ENCODE measurements around the gene PRSS27. TPM values are rescaled to one million over a fixed set of nuclear protein-coding genes. Genes with fewer than 3 reads are reported as not detected.
A peak's percentile ranks its signal among the peaks of the same experiment; 100 is the strongest.

Gene PRSS27
- total RNA-seq, 6 donors from 2014 or later, result 0.91 to 8.1 (median 1.8) TPM

GRCh38 chr16:2715064-2715463 lies 5.0 kb downstream of the PRSS27 start:
- Histone ChIP-seq H3K4me3 (no peak overlapping the region), H3K27me3 (peaks cover 0 to 3% (median 0%) of the 10 kb centered on the region in 4 donors), H3K4me1 (peaks cover 13 to 24% (median 21%) of the 10 kb centered on the region in 4 donors), H3K9me3 (no peaks in the 10 kb centered on the region), H3K36me3 (peaks cover 0 to 2% (median 0%) of the 10 kb centered on the region in 4 donors), H3K27ac (no peak overlapping the region)
- WGBS, 2 donors, result 33 to 36% methylated on average over 9 of the region's 9 CpGs
- no peak for ATAC-seq (ENCODE audit: low FRiP score in 2 of 2)
- no peak for DNase-seq
- TF ChIP-seq EP300 (IDR thresholded peaks at IDR 0.05), result no peak
- TF ChIP-seq POLR2AphosphoS5 (IDR thresholded peaks at IDR 0.05), result no peak
- TF ChIP-seq POLR2A (IDR thresholded peaks at IDR 0.05), result no peak
- TF ChIP-seq CTCF (IDR thresholded peaks at IDR 0.05), result no peak

- Histone ChIP-seq H3K4me1 (peaks cover 8 to 15% (median 12%) of the 10 kb centered on the region in 4 donors), H3K9me3 (no peaks in the 10 kb centered on the region), H3K27me3 (peaks cover 0 to 3% (median 0%) of the 10 kb centered on the region in 4 donors), H3K27ac (no peak overlapping the region), H3K4me3 (no peak overlapping the region), H3K36me3 (peaks cover 3 to 11% (median 5%) of the 10 kb centered on the region in 4 donors)
- TF ChIP-seq EP300 (IDR thresholded peaks at IDR 0.05) (no peak), POLR2AphosphoS5 (IDR thresholded peaks at IDR 0.05) (no peak), CTCF (IDR thresholded peaks at IDR 0.05) (no peak), POLR2A (IDR thresholded peaks at IDR 0.05) (no peak)
- WGBS, 2 donors, result 77 to 84% methylated on average over 24 to 25 of the region's 28 CpGs
- DNase-seq (peak in 1 of 2 donors; percentile 66), ATAC-seq (ENCODE audit: low FRiP score in 2 of 2) (no peak)
Observed at GRCh38 chr16:2713985-2714774, 5.8 kb downstream of the PRSS27 start.

GRCh38 chr16:2713523-2713922 lies 6.5 kb downstream of the PRSS27 start:
- no peak overlapping the region for H3K27ac ChIP-seq
- DNase-seq, result no peak
- no peak overlapping the region for H3K4me3 ChIP-seq
- H3K4me1 ChIP-seq, result peaks cover 6 to 8% (median 7%) of the 10 kb centered on the region in 4 donors
- no peaks in the 10 kb centered on the region for H3K9me3 ChIP-seq
- TF ChIP-seq POLR2AphosphoS5 (IDR thresholded peaks at IDR 0.05), result no peak
- TF ChIP-seq POLR2A (IDR thresholded peaks at IDR 0.05), result no peak
- TF ChIP-seq CTCF (IDR thresholded peaks at IDR 0.05), result no peak
- no peak for TF ChIP-seq EP300 (IDR thresholded peaks at IDR 0.05)
- peaks cover 3 to 18% (median 11%) of the 10 kb centered on the region in 4 donors for H3K36me3 ChIP-seq
- H3K27me3 ChIP-seq, result peaks cover 0 to 3% (median 0%) of the 10 kb centered on the region in 4 donors
- no peak for ATAC-seq (ENCODE audit: low FRiP score in 2 of 2)
- WGBS, 2 donors, result 17 to 57% methylated on average over 3 to 14 of the region's 14 CpGs

- Histone ChIP-seq H3K27me3 (peaks cover 0 to 3% (median 0%) of the 10 kb centered on the region in 4 donors), H3K27ac (no peak overlapping the region), H3K9me3 (no peaks in the 10 kb centered on the region), H3K4me1 (peaks cover 6 to 8% (median 7%) of the 10 kb centered on the region in 4 donors), H3K4me3 (no peak overlapping the region), H3K36me3 (peaks cover 10 to 28% (median 21%) of the 10 kb centered on the region in 4 donors)
- DNase-seq, result peak in 1 of 2 donors; percentile 70
- WGBS, 2 donors, result 77 to 85% methylated on average over 15 to 21 of the region's 21 CpGs
- TF ChIP-seq POLR2A (IDR thresholded peaks at IDR 0.05), result no peak
- TF ChIP-seq CTCF (IDR thresholded peaks at IDR 0.05), result no peak
- TF ChIP-seq EP300 (IDR thresholded peaks at IDR 0.05), result no peak
- TF ChIP-seq POLR2AphosphoS5 (IDR thresholded peaks at IDR 0.05), result no peak
- ATAC-seq (ENCODE audit: low FRiP score in 2 of 2), result no peak
Observed at GRCh38 chr16:2712546-2712945, 7.5 kb downstream of the PRSS27 start.

Data from upper lobe of left lung (tissue), 6 donors.